ENCODE results near the gene HS2ST1. TPM values are rescaled to one million over a fixed set of nuclear protein-coding genes. Genes with fewer than 3 reads are reported as not detected.
"Not testable (repeated sequence)": the region's sequence is repeated elsewhere in the genome, so short reads cannot be mapped to it uniquely, and the experiment has no call there.

HS2ST1 gene
- total RNA-seq = 10 to 100 TPM; 16.9 to 20.4 TPM

- no peak within 1 kb of the TSS for H3K4me3 Mint-ChIP-seq
- peaks cover 38% of the 10 kb centered on the region for H3K4me1 Mint-ChIP-seq
- CTCF ChIA-PET = interaction anchor here (0.9 to 3.0 kb wide), 5 partner anchors 13 to 210 kb away, joined by 3 to 29 read pairs (median 3); partner anchors contain the start of gene SH3GLB1
- H3K27ac Mint-ChIP-seq = no peak within 1 kb of the TSS
- H3K36me3 Mint-ChIP-seq (ENCODE audit: low read depth) = peaks cover 19% of the 10 kb centered on the region
- POLR2A ChIA-PET = interaction anchor here (0.6 to 4.6 kb wide), 16 partner anchors 12 to 529 kb away, joined by 3 to 96 read pairs (median 4); partner anchors contain the start of genes LMO4 and SH3GLB1
- no peak for DNase-seq
- H3K27me3 Mint-ChIP-seq = no peaks in the 10 kb centered on the region
- no peaks in the 10 kb centered on the region for H3K9me3 Mint-ChIP-seq
Observed at GRCh38 chr1:86914601-86914997, at the start of gene HS2ST1. Gene HS2ST1, plus strand, starts transcription at chr1:86914635.

- Mint-ChIP-seq H3K27me3 (no peaks in the 10 kb centered on the region), H3K9me3 (no peaks in the 10 kb centered on the region), H3K27ac (no peak overlapping the region), H3K36me3 (ENCODE audit: low read depth) (peaks cover 9% of the 10 kb centered on the region), H3K4me3 (no peak overlapping the region), H3K4me1 (peaks cover 11% of the 10 kb centered on the region)
- CTCF ChIA-PET = interaction anchor here (0.7 kb wide), 1 partner anchor 15 kb away, joined by 7 read pairs; no protein-coding TSS in a partner anchor
- POLR2A ChIA-PET = no interaction called here
- no peak for DNase-seq
Observed at GRCh38 chr1:86865973-86866637, 48.3 kb upstream of the HS2ST1 start.

- no peak overlapping the region for H3K27ac Mint-ChIP-seq
- peaks cover 11% of the 10 kb centered on the region for H3K4me1 Mint-ChIP-seq
Observed at GRCh38 chr1:86866665-86867064, 47.8 kb upstream of the HS2ST1 start.

GRCh38 chr1:86867278-86867677 is 47.2 kb upstream of the HS2ST1 start:
- H3K27ac Mint-ChIP-seq; H3K27me3 Mint-ChIP-seq; POLR2A ChIA-PET; H3K36me3 Mint-ChIP-seq (ENCODE audit: low read depth); H3K4me3 Mint-ChIP-seq; DNase-seq; CTCF ChIA-PET; H3K9me3 Mint-ChIP-seq: not testable (repeated sequence)
- H3K4me1 Mint-ChIP-seq = peaks cover 11% of the 10 kb centered on the region

More at GRCh38 chr1:86866665-86867064, 47.8 kb upstream of the HS2ST1 start:
- no peaks in the 10 kb centered on the region for H3K27me3 Mint-ChIP-seq
- POLR2A ChIA-PET = no interaction called here
- H3K36me3 Mint-ChIP-seq (ENCODE audit: low read depth) = peaks cover 9% of the 10 kb centered on the region
- H3K9me3 Mint-ChIP-seq = no peaks in the 10 kb centered on the region
- DNase-seq = no peak
- CTCF ChIA-PET = no interaction called here
- H3K4me3 Mint-ChIP-seq = no peak overlapping the region

- H3K27ac Mint-ChIP-seq = no peak overlapping the region
- no peak for DNase-seq
- no peaks in the 10 kb centered on the region for H3K9me3 Mint-ChIP-seq
- peaks cover 11% of the 10 kb centered on the region for H3K36me3 Mint-ChIP-seq (ENCODE audit: low read depth)
- no peaks in the 10 kb centered on the region for H3K27me3 Mint-ChIP-seq
- CTCF ChIA-PET = no interaction called here
- peaks cover 11% of the 10 kb centered on the region for H3K4me1 Mint-ChIP-seq
- no peak overlapping the region for H3K4me3 Mint-ChIP-seq
- POLR2A ChIA-PET = no interaction called here
Observed at GRCh38 chr1:86868477-86868876, 46.0 kb upstream of the HS2ST1 start.

- Mint-ChIP-seq H3K36me3 (ENCODE audit: low read depth) (peaks cover 10% of the 10 kb centered on the region), H3K9me3 (no peaks in the 10 kb centered on the region)
- CTCF ChIA-PET = no interaction called here
Observed at GRCh38 chr1:86871001-86871400, 43.4 kb upstream of the HS2ST1 start.

GRCh38 chr1:86872086-86872485 is 42.3 kb upstream of the HS2ST1 start:
- H3K36me3 Mint-ChIP-seq (ENCODE audit: low read depth) = peaks cover 14% of the 10 kb centered on the region

More at GRCh38 chr1:86871001-86871400, 43.4 kb upstream of the HS2ST1 start:
- peaks cover 11% of the 10 kb centered on the region for H3K4me1 Mint-ChIP-seq
- no peak overlapping the region for H3K4me3 Mint-ChIP-seq
- POLR2A ChIA-PET = no interaction called here
- no peak for DNase-seq
- no peaks in the 10 kb centered on the region for H3K27me3 Mint-ChIP-seq
- no peak overlapping the region for H3K27ac Mint-ChIP-seq

GRCh38 chr1:86875722-86876121 is 38.7 kb upstream of the HS2ST1 start:
- ChIA-PET POLR2A (no interaction called here), CTCF (no interaction called here)
- Mint-ChIP-seq H3K9me3 (no peaks in the 10 kb centered on the region), H3K4me3 (no peak overlapping the region), H3K4me1 (no peaks in the 10 kb centered on the region), H3K27ac (no peak overlapping the region), H3K36me3 (ENCODE audit: low read depth) (peaks cover 17% of the 10 kb centered on the region), H3K27me3 (no peaks in the 10 kb centered on the region)
- no peak for DNase-seq

More at GRCh38 chr1:86872086-86872485, 42.3 kb upstream of the HS2ST1 start:
- Mint-ChIP-seq H3K4me1 (peaks cover 9% of the 10 kb centered on the region), H3K27me3 (no peaks in the 10 kb centered on the region), H3K27ac (no peak overlapping the region), H3K9me3 (no peaks in the 10 kb centered on the region), H3K4me3 (no peak overlapping the region)
- no peak for DNase-seq
- ChIA-PET POLR2A (no interaction called here), CTCF (no interaction called here)

- Mint-ChIP-seq H3K4me3 (no peak overlapping the region), H3K27me3 (no peaks in the 10 kb centered on the region), H3K27ac (no peak overlapping the region), H3K9me3 (no peaks in the 10 kb centered on the region), H3K36me3 (ENCODE audit: low read depth) (peaks cover 9% of the 10 kb centered on the region), H3K4me1 (no peaks in the 10 kb centered on the region)
- no peak for DNase-seq
- POLR2A ChIA-PET = interaction anchor here (1.6 kb wide), 1 partner anchor 26 kb away, joined by 5 read pairs; the partner anchor contains the start of genes HS2ST1 and SELENOF
- CTCF ChIA-PET = interaction anchor here (0.6 kb wide), 1 partner anchor 47 kb away, joined by 5 read pairs; no protein-coding TSS in a partner anchor
Observed at GRCh38 chr1:86887479-86888162, 26.8 kb upstream of the HS2ST1 start.

- Mint-ChIP-seq H3K27ac (no peak overlapping the region), H3K36me3 (ENCODE audit: low read depth) (peaks cover 9% of the 10 kb centered on the region), H3K9me3 (no peaks in the 10 kb centered on the region), H3K4me3 (no peak overlapping the region), H3K4me1 (no peaks in the 10 kb centered on the region), H3K27me3 (no peaks in the 10 kb centered on the region)
- DNase-seq = no peak
- ChIA-PET CTCF (no interaction called here), POLR2A (interaction anchor here (1.6 kb wide), 1 partner anchor 26 kb away, joined by 5 read pairs; the partner anchor contains the start of genes HS2ST1 and SELENOF)
Observed at GRCh38 chr1:86888327-86888726, 26.1 kb upstream of the HS2ST1 start.

GRCh38 chr1:86899401-86899800 is 15.0 kb upstream of the HS2ST1 start:
- H3K27me3 Mint-ChIP-seq, CTCF ChIA-PET, H3K4me1 Mint-ChIP-seq, DNase-seq, H3K9me3 Mint-ChIP-seq, POLR2A ChIA-PET, H3K4me3 Mint-ChIP-seq, H3K27ac Mint-ChIP-seq: not testable (repeated sequence)
- H3K36me3 Mint-ChIP-seq (ENCODE audit: low read depth) = peaks cover 47% of the 10 kb centered on the region

GRCh38 chr1:86905875-86906274 is 8.6 kb upstream of the HS2ST1 start:
- POLR2A ChIA-PET = no interaction called here
- no peak overlapping the region for H3K4me3 Mint-ChIP-seq

GRCh38 chr1:86906419-86906818 is 8.0 kb upstream of the HS2ST1 start:
- Mint-ChIP-seq H3K4me1 (peaks cover 27% of the 10 kb centered on the region), H3K36me3 (ENCODE audit: low read depth) (peaks cover 51% of the 10 kb centered on the region), H3K27me3 (no peaks in the 10 kb centered on the region), H3K27ac (no peak overlapping the region), H3K9me3 (no peaks in the 10 kb centered on the region), H3K4me3 (no peak overlapping the region)
- ChIA-PET CTCF (no interaction called here), POLR2A (no interaction called here)
- no peak for DNase-seq

More at GRCh38 chr1:86905875-86906274, 8.6 kb upstream of the HS2ST1 start:
- H3K4me1 Mint-ChIP-seq = peaks cover 22% of the 10 kb centered on the region
- H3K27ac Mint-ChIP-seq = no peak overlapping the region
- H3K36me3 Mint-ChIP-seq (ENCODE audit: low read depth) = peaks cover 50% of the 10 kb centered on the region
- DNase-seq = no peak
- CTCF ChIA-PET = no interaction called here
- H3K27me3 Mint-ChIP-seq = no peaks in the 10 kb centered on the region
- no peaks in the 10 kb centered on the region for H3K9me3 Mint-ChIP-seq

Measured in activated CD4-positive, alpha-beta memory T cell treated with anti-CD3 and anti-CD28 coated beads, Interleukin-2, amount 10 ng/mL, durations not matched to agents 7 days and 5 days (primary cell).